GM21360 (cell line): ENCODE results near the gene CDH3.

Source experiments
- ATAC-seq: cut with Tn5 transposase; IDR thresholded peaks from one replicate; pipeline ENCODE4 v1.9.1; 2021; ENCODE audit warnings: mild to moderate bottlenecking, moderate library complexity; ENCODE audit not compliant: unreplicated experiment

CDH3 gene

GRCh38 chr16:68644715-68645493, at the start of gene CDH3:
CDH3 (plus strand) TSS chr16:68645310; CDS start chr16:68645380, 70 bp downstream.
- no peak for ATAC-seq

GRCh38 chr16:68596266-68596665, 48.8 kb upstream of the CDH3 start:
- ATAC-seq = no peak

DNA sequence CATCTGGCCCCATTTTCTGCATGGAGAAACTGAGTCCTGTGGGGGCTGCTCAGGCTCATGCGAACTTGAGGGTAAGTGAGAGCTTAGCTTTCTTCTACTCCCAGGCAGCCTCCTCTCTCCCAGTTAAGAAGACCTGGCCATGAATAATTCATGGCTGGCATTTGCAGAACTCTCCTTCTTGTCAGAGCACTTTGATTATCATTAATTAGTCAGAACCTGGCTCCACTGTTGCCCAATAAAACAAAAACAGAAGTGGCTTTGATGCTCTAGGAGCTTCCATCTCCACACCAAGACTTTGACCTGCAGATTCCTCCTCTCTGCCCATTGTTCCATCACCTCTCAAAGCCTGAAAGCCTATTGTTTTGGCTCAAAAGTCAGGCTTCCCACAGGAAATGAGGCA, 45.5 kb upstream of the CDH3 start:
- ATAC-seq = no peak

DNA sequence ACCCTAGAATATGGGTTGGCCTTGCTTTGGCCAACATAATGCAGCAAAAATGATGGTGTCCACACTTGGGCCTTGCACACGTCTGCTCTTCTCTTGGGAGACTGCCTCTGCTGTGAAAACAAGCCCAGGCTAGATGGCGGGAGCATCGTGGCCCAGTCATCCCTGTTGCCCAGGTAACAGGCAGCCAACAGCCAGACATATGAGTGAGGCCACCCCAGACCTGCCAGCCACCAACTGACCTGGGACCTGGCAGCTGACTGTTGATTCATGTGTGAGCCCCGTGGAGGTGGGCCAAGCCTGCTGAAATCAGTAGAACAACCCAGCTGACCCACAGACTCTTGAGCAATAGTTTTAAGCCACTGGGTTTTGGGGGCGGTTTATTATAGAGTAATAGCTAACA, 39.4 kb upstream of the CDH3 start:
- no peak for ATAC-seq

DNA sequence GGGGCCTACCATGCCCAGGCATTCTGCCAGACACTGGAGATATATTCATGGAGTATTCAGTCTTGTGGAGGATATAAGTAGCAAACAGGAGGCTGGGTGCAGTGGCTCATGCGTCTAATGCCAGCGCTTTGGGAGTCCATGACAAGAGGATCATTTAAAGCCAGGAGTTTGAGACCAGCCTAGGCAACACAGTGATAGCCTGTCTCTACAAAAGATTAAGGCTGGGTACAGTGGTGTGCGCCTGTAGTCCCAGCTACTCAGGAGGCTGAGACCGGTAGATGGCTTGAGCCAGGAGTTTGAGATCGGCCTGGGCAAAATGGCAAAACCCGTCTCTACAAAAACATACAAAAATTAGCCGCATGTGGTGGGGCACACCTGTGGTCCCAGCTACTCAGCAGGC, 37.7 kb upstream of the CDH3 start:
- no peak for ATAC-seq

- no peak for ATAC-seq
These were observed 36.8 kb upstream of the CDH3 start for GRCh38 chr16:68608330-68608729.

DNA sequence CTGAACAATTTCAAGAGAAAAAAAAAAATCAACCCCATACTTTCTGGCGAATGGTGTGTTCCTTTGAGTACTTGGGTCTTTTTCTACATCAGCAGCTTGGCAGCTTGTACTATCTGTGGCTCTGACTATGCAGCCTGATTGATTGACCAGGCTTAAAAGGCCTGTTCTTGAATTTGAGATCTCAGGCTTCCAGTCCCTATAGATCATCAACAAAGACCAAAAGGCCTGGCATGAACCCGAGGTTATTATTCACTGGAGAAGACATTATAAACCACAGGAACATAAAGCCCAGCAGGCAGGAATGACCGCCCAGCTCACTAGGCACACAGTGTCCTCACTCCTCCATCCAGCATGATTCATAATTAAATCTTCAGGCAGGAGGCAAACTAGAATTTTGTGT, 32.1 kb upstream of the CDH3 start:
- ATAC-seq = no peak

DNA sequence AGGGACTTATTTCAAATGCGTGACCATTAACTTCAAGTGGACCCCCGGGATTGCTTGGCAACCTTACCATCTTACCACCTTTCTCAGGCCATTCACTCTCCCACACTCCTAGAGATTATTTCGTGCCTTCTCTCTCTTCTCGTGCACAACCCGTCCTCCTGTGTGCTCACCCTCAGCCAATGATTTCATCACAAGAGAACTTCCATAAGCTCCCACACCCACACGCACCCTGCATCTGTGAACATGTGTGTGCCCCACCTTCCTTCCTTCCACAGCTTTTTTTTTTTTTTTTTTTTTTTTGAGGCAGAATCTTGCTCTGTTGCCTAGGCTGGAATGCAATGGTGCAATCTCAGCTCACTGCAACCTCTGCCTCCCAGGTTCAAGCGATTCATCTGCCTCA, 27.4 kb upstream of the CDH3 start:
- no peak for ATAC-seq

DNA sequence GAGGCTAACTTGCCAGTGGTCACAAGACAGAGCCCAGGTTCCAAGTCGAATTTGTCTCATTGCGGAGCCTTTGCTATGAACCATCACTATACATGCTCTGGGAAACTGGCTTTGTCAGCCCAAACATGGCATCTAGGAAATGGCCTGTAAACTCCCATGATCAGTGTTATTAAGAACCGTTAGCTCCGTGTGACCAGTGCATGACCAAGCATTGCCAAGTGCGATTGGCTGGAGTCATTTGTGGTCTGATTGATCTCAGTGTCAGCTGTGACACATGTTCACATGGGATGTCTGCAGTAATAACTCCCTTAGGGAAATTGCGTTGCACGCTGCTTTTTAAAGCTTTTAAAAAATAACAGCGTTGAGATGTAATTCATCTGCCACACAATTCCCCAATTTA, 18.6 kb upstream of the CDH3 start:
- ATAC-seq = no peak

- ATAC-seq = no peak
These were observed 17.1 kb upstream of the CDH3 start for GRCh38 chr16:68627951-68628425.

DNA sequence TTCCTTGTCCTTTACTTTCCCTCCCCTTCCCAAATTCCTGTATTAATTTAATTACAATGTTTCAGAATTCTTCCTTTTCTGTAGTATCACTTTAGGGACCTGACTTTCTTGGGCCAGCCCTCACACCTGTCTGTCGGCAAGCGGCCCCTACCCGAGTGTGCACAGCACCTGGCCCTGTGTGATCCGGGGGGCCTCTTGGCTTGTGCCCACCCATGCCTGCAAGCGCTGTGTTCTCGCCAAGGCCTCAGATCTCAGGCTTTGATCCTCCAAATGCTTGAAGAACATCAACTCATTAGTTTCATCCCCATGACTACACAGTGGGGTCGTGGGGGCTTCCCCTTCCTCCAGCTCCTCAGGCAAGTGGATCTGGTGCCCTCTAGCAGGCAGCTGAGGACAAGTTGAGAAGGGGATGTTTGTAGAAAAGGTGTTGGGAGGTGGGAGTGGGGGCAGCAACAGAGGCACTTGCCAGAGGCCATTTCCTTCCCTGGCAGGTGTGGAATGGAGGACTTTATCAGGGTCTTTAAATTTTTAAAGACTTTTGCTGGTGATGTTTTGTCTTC, 15.7 kb upstream of the CDH3 start:
- ATAC-seq = no peak

GRCh38 chr16:68636064-68636560, 9.0 kb upstream of the CDH3 start:
- no peak for ATAC-seq

DNA sequence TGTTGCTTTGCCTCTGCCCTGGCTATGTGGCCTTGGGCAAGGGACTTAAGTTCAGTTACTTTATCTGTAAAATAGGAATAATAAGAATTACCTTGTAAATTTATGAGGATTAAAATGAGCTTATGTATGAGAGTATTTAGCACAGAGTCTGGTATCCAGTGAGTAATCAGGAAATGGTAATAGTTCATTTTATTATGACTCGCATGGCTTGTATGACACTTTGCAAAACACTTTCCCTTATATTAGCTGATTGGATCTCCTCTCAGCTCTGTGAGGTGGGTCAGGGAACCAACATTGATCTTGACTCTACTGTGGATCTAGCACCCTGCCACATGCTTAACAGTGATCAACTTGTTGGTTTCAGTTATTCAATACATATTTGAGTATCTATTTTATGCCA, 8.3 kb upstream of the CDH3 start:
- ATAC-seq = no peak

DNA sequence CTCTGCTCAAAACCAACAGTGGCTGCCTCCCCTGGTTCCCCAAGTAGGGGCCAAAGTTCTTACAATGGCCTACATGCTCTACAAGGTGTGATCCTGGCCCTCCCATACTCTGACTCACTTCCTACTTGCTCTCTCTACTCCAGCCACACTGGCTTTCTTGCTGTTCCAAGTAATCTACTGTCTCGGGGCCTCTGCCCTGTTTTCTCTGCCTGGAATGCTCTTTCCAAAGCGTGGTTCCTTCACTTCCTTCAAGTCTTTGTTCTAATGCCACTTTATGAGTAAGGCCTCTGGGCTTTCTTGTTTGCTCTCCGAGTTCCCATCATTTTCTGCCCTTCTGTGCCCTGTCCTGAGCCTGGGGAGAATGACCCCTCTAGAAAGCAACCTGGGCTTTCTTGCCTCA, 4.1 kb upstream of the CDH3 start:
- no peak for ATAC-seq

DNA sequence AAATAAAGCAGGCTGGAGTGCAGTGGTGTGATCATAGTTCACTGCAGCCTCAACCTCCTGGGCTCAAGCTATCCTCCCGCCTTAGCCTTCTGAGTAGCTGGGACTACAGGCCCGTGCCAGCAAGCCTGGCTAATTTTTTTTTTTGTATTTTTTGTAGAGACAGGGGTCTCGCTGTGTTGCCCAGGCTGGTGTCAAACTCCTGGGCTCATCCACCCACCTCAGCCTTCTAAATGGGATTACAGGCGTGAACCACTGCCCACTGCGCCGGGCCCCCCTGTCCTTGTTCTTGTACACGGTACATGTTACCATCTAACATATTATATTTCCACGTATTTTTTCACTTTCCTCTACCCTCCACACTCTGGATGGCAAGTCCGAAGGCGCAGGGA, 3.1 kb upstream of the CDH3 start:
- ATAC-seq = no peak

DNA sequence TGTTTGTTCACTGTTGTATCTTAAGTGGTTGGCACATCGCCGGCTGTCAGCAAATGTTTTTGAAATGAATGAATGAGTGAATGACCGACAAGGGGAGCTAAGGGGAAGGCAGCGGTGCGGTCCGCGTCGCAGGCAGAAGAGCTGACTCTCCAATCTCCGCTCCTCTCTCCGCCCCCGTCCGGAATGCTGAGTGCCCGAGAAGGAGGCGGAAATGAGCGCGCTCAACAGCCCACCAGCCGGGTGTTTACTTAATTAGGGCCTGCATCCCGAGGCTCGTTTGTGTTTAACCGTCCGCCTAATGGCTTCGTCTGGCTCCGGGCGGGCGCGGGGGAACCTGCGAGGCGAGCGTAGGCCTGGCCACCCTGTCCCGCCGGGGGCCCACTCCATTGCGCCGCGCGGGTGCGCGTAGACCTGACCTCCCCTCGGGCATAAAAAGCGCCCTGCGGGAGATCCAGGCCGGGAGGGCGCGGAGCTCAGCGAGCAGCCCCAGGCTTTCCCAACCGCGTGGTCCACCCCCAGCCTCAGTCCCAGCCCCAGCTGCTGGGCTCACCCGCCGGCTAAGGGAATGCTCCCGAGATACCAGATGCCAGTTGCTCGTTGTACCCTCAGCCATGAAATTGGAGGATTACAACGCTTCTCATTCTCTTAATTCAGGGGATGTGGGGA, 2.5 kb upstream of the CDH3 start:
- ATAC-seq = no peak

- ATAC-seq = no peak
These were observed 1.9 kb upstream of the CDH3 start for GRCh38 chr16:68643227-68643626.

- no peak for ATAC-seq
These were observed 1.3 kb upstream of the CDH3 start for GRCh38 chr16:68643847-68644246.

- no peak for ATAC-seq
These were observed 814 bp upstream of the CDH3 start for GRCh38 chr16:68644296-68644695.

GRCh38 chr16:68645494-68646388, 631 bp downstream of the CDH3 start:
- no peak for ATAC-seq
